Measurements from ENCODE around the gene C1QTNF8. TPM values are rescaled to one million over a fixed set of nuclear protein-coding genes. Genes with fewer than 3 reads are reported as not detected.

The C1QTNF8 gene
- total RNA-seq, 2 experiments from 2014 or later: not detected

- H3K27ac ChIP-seq (ENCODE audit: low read depth, low read length, poor library complexity, severe bottlenecking): no peak overlapping the region
- BruUV-seq (replicated peaks): no TSS peak
- H3K79me2 ChIP-seq (ENCODE audit: insufficient read depth, low read depth, low read length): no peaks in the 10 kb centered on the region
- intact Hi-C loops (cut with micrococcal nuclease; ENCODE audit: unreplicated experiment): no loop called here
- H3K9me2 ChIP-seq (ENCODE audit: insufficient read depth, low read length): no peaks in the 10 kb centered on the region
- no peaks in the 10 kb centered on the region for H3K9me3 ChIP-seq (ENCODE audit: low read length)
- H3K4me2 ChIP-seq (ENCODE audit: low read length): no peak overlapping the region
- no peaks in the 10 kb centered on the region for H4K20me1 ChIP-seq (ENCODE audit: insufficient read depth, low read length)
- no peak overlapping the region for H3K4me3 ChIP-seq (ENCODE audit: low read depth, low read length, poor library complexity, severe bottlenecking)
- POLR2A ChIA-PET: no interaction called here
- no peaks in the 10 kb centered on the region for H3K4me1 ChIP-seq (ENCODE audit: insufficient read depth, low read length, poor library complexity, severe bottlenecking)
- TF ChIP-seq, protein P1, sequence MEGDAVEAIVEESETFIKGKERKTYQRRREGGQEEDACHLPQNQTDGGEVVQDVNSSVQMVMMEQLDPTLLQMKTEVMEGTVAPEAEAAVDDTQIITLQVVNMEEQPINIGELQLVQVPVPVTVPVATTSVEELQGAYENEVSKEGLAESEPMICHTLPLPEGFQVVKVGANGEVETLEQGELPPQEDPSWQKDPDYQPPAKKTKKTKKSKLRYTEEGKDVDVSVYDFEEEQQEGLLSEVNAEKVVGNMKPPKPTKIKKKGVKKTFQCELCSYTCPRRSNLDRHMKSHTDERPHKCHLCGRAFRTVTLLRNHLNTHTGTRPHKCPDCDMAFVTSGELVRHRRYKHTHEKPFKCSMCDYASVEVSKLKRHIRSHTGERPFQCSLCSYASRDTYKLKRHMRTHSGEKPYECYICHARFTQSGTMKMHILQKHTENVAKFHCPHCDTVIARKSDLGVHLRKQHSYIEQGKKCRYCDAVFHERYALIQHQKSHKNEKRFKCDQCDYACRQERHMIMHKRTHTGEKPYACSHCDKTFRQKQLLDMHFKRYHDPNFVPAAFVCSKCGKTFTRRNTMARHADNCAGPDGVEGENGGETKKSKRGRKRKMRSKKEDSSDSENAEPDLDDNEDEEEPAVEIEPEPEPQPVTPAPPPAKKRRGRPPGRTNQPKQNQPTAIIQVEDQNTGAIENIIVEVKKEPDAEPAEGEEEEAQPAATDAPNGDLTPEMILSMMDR (conservative IDR thresholded peaks at IDR 0.05; ENCODE audit: low read length): no peak
- no peak for TF ChIP-seq EZH2phosphoT487 (IDR thresholded peaks at IDR 0.05; ENCODE audit: borderline replicate concordance, low read depth, low read length)
- no peak overlapping the region for H2AFZ ChIP-seq (ENCODE audit: low read length)
- CTCF ChIA-PET (ENCODE audit: unreplicated experiment): no interaction called here
- no peak for DNase-seq (ENCODE audit: low spot score)
- H3K36me3 ChIP-seq (ENCODE audit: insufficient read depth, low read length): no peaks in the 10 kb centered on the region
These were observed 43.3 kb downstream of the C1QTNF8 start for GRCh38 chr16:1052721-1053120.

DNA sequence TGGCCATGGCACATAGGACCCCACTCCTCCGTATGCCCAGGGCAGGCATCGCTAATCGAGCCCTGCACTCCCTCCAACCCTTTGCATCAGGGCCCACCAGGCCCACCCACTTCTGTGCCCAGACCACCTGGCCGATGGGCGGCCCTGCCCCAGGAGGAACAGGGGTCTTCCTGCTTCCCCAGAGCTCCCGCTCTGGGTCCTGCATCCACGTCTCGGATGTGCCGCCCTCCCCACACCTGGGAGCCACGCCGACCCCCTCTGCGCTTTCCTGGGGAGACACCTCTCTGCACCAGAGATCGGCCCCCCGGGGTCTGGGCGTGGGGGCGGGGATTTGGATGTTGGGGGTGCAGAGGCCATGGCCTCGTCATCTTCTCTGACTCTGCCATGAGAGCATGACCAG lies 44.6 kb downstream of the C1QTNF8 start:
- H3K36me3 ChIP-seq (ENCODE audit: insufficient read depth, low read length): no peaks in the 10 kb centered on the region
- no peak overlapping the region for H3K27ac ChIP-seq (ENCODE audit: low read depth, low read length, poor library complexity, severe bottlenecking)
- CTCF ChIA-PET (ENCODE audit: unreplicated experiment): no interaction called here
- H3K9me3 ChIP-seq (ENCODE audit: low read length): no peaks in the 10 kb centered on the region
- no peak for DNase-seq (ENCODE audit: low spot score)
- intact Hi-C loops (cut with micrococcal nuclease; ENCODE audit: unreplicated experiment): no loop called here
- no peaks in the 10 kb centered on the region for H3K4me1 ChIP-seq (ENCODE audit: insufficient read depth, low read length, poor library complexity, severe bottlenecking)
- H3K79me2 ChIP-seq (ENCODE audit: insufficient read depth, low read depth, low read length): no peaks in the 10 kb centered on the region
- POLR2A ChIA-PET: no interaction called here
- BruUV-seq (replicated peaks): no TSS peak
- H3K4me2 ChIP-seq (ENCODE audit: low read length): no peak overlapping the region
- H4K20me1 ChIP-seq (ENCODE audit: insufficient read depth, low read length): no peaks in the 10 kb centered on the region
- no peak overlapping the region for H3K4me3 ChIP-seq (ENCODE audit: low read depth, low read length, poor library complexity, severe bottlenecking)
- H3K9me2 ChIP-seq (ENCODE audit: insufficient read depth, low read length): no peaks in the 10 kb centered on the region
- no peak overlapping the region for H2AFZ ChIP-seq (ENCODE audit: low read length)
- TF ChIP-seq, protein P1 (conservative IDR thresholded peaks at IDR 0.05; ENCODE audit: low read length): no peak
- TF ChIP-seq EZH2phosphoT487 (IDR thresholded peaks at IDR 0.05; ENCODE audit: borderline replicate concordance, low read depth, low read length): no peak

GRCh38 chr16:1050921-1051320 lies 45.1 kb downstream of the C1QTNF8 start:
- Histone ChIP-seq H3K4me3 (ENCODE audit: low read depth, low read length, poor library complexity, severe bottlenecking) (no peak overlapping the region), H3K4me1 (ENCODE audit: insufficient read depth, low read length, poor library complexity, severe bottlenecking) (no peaks in the 10 kb centered on the region), H3K9me3 (ENCODE audit: low read length) (no peaks in the 10 kb centered on the region), H3K27ac (ENCODE audit: low read depth, low read length, poor library complexity, severe bottlenecking) (no peak overlapping the region), H2AFZ (ENCODE audit: low read length) (no peak overlapping the region), H3K79me2 (ENCODE audit: insufficient read depth, low read depth, low read length) (no peaks in the 10 kb centered on the region), H3K4me2 (ENCODE audit: low read length) (no peak overlapping the region), H3K9me2 (ENCODE audit: insufficient read depth, low read length) (no peaks in the 10 kb centered on the region), H3K36me3 (ENCODE audit: insufficient read depth, low read length) (no peaks in the 10 kb centered on the region), H4K20me1 (ENCODE audit: insufficient read depth, low read length) (no peaks in the 10 kb centered on the region)
- ChIA-PET CTCF (ENCODE audit: unreplicated experiment) (no interaction called here), POLR2A (no interaction called here)
- intact Hi-C loops (cut with micrococcal nuclease; ENCODE audit: unreplicated experiment): no loop called here
- TF ChIP-seq, protein P1 (conservative IDR thresholded peaks at IDR 0.05; ENCODE audit: low read length): no peak
- TF ChIP-seq EZH2phosphoT487 (IDR thresholded peaks at IDR 0.05; ENCODE audit: borderline replicate concordance, low read depth, low read length): no peak
- no TSS peak for BruUV-seq (replicated peaks)
- DNase-seq (ENCODE audit: low spot score): no peak
